Smooth muscle cell (in vitro differentiated cells): ENCODE data around the gene WDR19. TPM values are rescaled to one million over a fixed set of nuclear protein-coding genes. Genes with fewer than 3 reads are reported as not detected.

Source experiments
- DNase-seq: peaks from one replicate; lab custom pipeline; 2025; ENCODE audit not compliant: unreplicated experiment; lab: John Stamatoyannopoulos, UW
- H2AFZ ChIP-seq: fragments of 200-600 bp; sonication (generic); 2 replicates; pipeline ENCODE4 v1.6.0; 2016; ENCODE audit warnings: antibody characterized with exemption, low read depth, mild to moderate bottlenecking
- H3F3A ChIP-seq: fragments of 200-600 bp; sonication (generic); 2 replicates; pipeline ENCODE4 v1.6.0; 2017; ENCODE audit warnings: antibody characterized with exemption, low read depth
- H3K27ac ChIP-seq: fragments of 200-600 bp; sonication (generic); 2 replicates; pipeline ENCODE4 v1.5.1; 2016; ENCODE audit warnings: low read depth, mild to moderate bottlenecking
- H3K27me3 ChIP-seq: fragments of 200-600 bp; sonication (generic); 2 replicates; pipeline ENCODE4 v1.6.1; 2016; ENCODE audit warnings: low read depth, mild to moderate bottlenecking
- H3K36me3 ChIP-seq: fragments of 200-600 bp; sonication (generic); 2 replicates; pipeline ENCODE4 v1.5.1; 2016; ENCODE audit warnings: low read depth
- H3K4me1 ChIP-seq: fragments of 200-600 bp; sonication (generic); 2 replicates; pipeline ENCODE4 v1.5.1; 2016; ENCODE audit warnings: low read depth
- H3K4me2 ChIP-seq: fragments of 200-600 bp; sonication (generic); 2 replicates; pipeline ENCODE4 v1.6.0; 2016; ENCODE audit warnings: mild to moderate bottlenecking
- H3K4me3 ChIP-seq: fragments of 200-600 bp; sonication (generic); 2 replicates; pipeline ENCODE4 v1.5.1; 2016; ENCODE audit warnings: mild to moderate bottlenecking
- H3K79me2 ChIP-seq: fragments of 200-600 bp; sonication (generic); 2 replicates; pipeline ENCODE4 v1.6.0; 2016; ENCODE audit warnings: low read depth, mild to moderate bottlenecking
- H3K9ac ChIP-seq: fragments of 200-600 bp; sonication (generic); 2 replicates; pipeline ENCODE4 v1.6.0; 2016; ENCODE audit warnings: low read depth
- H3K9me3 ChIP-seq: fragments of 200-600 bp; sonication (generic); replicated peaks from 2 replicates; pipeline ENCODE4 v1.5.1; 2016; ENCODE audit warnings: low read depth
- H4K20me1 ChIP-seq: fragments of 200-600 bp; sonication (generic); 2 replicates; pipeline ENCODE4 v1.6.0; 2016; ENCODE audit warnings: low read depth
- CTCF ChIP-seq: fragments of 200-600 bp; sonication (generic); IDR thresholded peaks from 2 replicates; pipeline ENCODE4 v1.5.1; 2017; ENCODE audit warnings: borderline replicate concordance, mild to moderate bottlenecking, antibody characterized with exemption; ENCODE audit not compliant: insufficient read depth, poor library complexity, severe bottlenecking
- WGBS: methylation state at CpG from one replicate; pipeline ENCODE4 v1.1.7; 2016; ENCODE audit warnings: low lambda C conversion rate; 5-methylcytosine and 5-hydroxymethylcytosine counted together
- polyA plus RNA-seq: library from polyadenylated mRNA; unstranded; fragments of >200 nt; fragmentation: Nextera tagmentation; extraction: Ambion mirVana; gene quantifications from 2 replicates; pipeline ENCODE4 v1.2.1, GENCODE V29; 2016
- total RNA-seq: library from RNA; depleted of rRNA; stranded (reverse); fragments of >200 nt; gene quantifications from 2 replicates; pipeline ENCODE4 v1.2.3, GENCODE V29; 2014

WDR19 gene
- total and polyA plus RNA-seq, 2 experiments from 2014 or later = 14.0 to 33.5 TPM

GRCh38 chr4:39295784-39296183 is 113.5 kb downstream of the WDR19 start:
- Histone ChIP-seq H3K79me2 (no peaks in the 10 kb centered on the region), H3K4me1 (no peaks in the 10 kb centered on the region), H3K36me3 (peaks cover 16% of the 10 kb centered on the region), H3K27ac (no peak overlapping the region), H3F3A (no peaks in the 10 kb centered on the region), H3K9me3 (no peaks in the 10 kb centered on the region), H2AFZ (no peak overlapping the region), H3K4me2 (no peak overlapping the region), H4K20me1 (no peaks in the 10 kb centered on the region), H3K27me3 (no peaks in the 10 kb centered on the region), H3K4me3 (no peak overlapping the region), H3K9ac (no peak overlapping the region)
- DNase-seq = no peak
- over 99% methylated on average over 8 of the region's 8 CpGs for WGBS
- TF ChIP-seq CTCF = no peak

GRCh38 chr4:39302901-39303300 is 120.6 kb downstream of the WDR19 start:
- no peaks in the 10 kb centered on the region for H3K79me2 ChIP-seq
- DNase-seq = no peak
- TF ChIP-seq CTCF = no peak
- H3K4me2 ChIP-seq = no peak overlapping the region
- WGBS = 97% methylated on average over 1 of the region's 1 CpG
- no peaks in the 10 kb centered on the region for H3K4me1 ChIP-seq
- H3K9ac ChIP-seq = no peak overlapping the region
- H3K27me3 ChIP-seq = no peaks in the 10 kb centered on the region
- peaks cover 3% of the 10 kb centered on the region for H4K20me1 ChIP-seq
- H3F3A ChIP-seq = no peaks in the 10 kb centered on the region
- no peaks in the 10 kb centered on the region for H3K9me3 ChIP-seq
- no peak overlapping the region for H2AFZ ChIP-seq
- peaks cover 23% of the 10 kb centered on the region for H3K36me3 ChIP-seq
- H3K27ac ChIP-seq = no peak overlapping the region
- no peak overlapping the region for H3K4me3 ChIP-seq

- no peak for DNase-seq
- Histone ChIP-seq H3F3A (no peaks in the 10 kb centered on the region), H3K36me3 (peaks cover 18% of the 10 kb centered on the region), H3K79me2 (no peaks in the 10 kb centered on the region), H3K4me1 (no peaks in the 10 kb centered on the region), H3K27me3 (no peaks in the 10 kb centered on the region), H3K27ac (no peak overlapping the region), H3K4me3 (no peak overlapping the region), H2AFZ (no peak overlapping the region), H4K20me1 (peaks cover 3% of the 10 kb centered on the region), H3K4me2 (no peak overlapping the region), H3K9me3 (no peaks in the 10 kb centered on the region), H3K9ac (no peak overlapping the region)
- TF ChIP-seq CTCF = no peak
- WGBS = 99% methylated on average over 3 of the region's 3 CpGs
Observed at GRCh38 chr4:39303871-39304270, 121.5 kb downstream of the WDR19 start.

- Histone ChIP-seq H3K4me3 (no peak overlapping the region), H3K79me2 (no peaks in the 10 kb centered on the region), H3K4me2 (no peak overlapping the region), H3K27me3 (no peaks in the 10 kb centered on the region), H3K9ac (no peak overlapping the region), H4K20me1 (peaks cover 3% of the 10 kb centered on the region), H3K9me3 (no peaks in the 10 kb centered on the region), H3K27ac (no peak overlapping the region), H2AFZ (no peak overlapping the region), H3K4me1 (no peaks in the 10 kb centered on the region), H3F3A (no peaks in the 10 kb centered on the region), H3K36me3 (peaks cover 18% of the 10 kb centered on the region)
- WGBS = 97% methylated on average over 5 of the region's 5 CpGs
- TF ChIP-seq CTCF = no peak
- DNase-seq = no peak
Observed at GRCh38 chr4:39304651-39305050, 122.3 kb downstream of the WDR19 start.
